OCI-LY7 (cell line): ENCODE results near the gene ARRDC3. TPM values are rescaled to one million over a fixed set of nuclear protein-coding genes. Genes with fewer than 3 reads are reported as not detected.

Experiments
- BruUV-seq: library from RNA; stranded (reverse); fragments of 400-500 nt; replicated peaks from 2 replicates; lab custom pipeline; 2021; lab: Mats Ljungman, UMichigan
- CTCF ChIA-PET: fragments of 300-600 bp; sonication (Branson Sonifier 250); formaldehyde crosslinking; loops from one replicate; lab custom pipeline; 2022; ENCODE audit warnings: antibody characterized with exemption; ENCODE audit not compliant: unreplicated experiment; lab: Charles Lee
- POLR2A ChIA-PET: fragments of 300-600 bp; sonication (Branson Sonifier 250); formaldehyde crosslinking; loops from one replicate; lab custom pipeline; 2022; ENCODE audit warnings: antibody characterized with exemption; lab: Charles Lee
- DNase-seq: peaks from one replicate; pipeline ENCODE4 v3.0.0-alpha.2; 2015; ENCODE audit warnings: low spot score
- H2AFZ ChIP-seq: fragments of 200-600 bp; sonication (generic), shearing (Covaris generic); 2 replicates; pipeline ENCODE4 v1.6.1; 2014; ENCODE audit warnings: mild to moderate bottlenecking, antibody characterized with exemption, low read length, moderate library complexity
- H3K27ac ChIP-seq: fragments of 200-600 bp; sonication (generic); 2 replicates; pipeline ENCODE4 v1.5.1; 2014; ENCODE audit warnings: mixed run types, low read depth, mild to moderate bottlenecking, moderate library complexity, low read length, inconsistent platforms; ENCODE audit not compliant: poor library complexity, severe bottlenecking
- H3K36me3 ChIP-seq: fragments of 200-600 bp; sonication (generic); 2 replicates; pipeline ENCODE4 v1.6.1; 2014; ENCODE audit warnings: mild to moderate bottlenecking, antibody characterized with exemption, low read length, moderate library complexity, mixed read lengths; ENCODE audit not compliant: insufficient read depth
- H3K4me1 ChIP-seq: fragments of 200-600 bp; sonication (generic); 2 replicates; pipeline ENCODE4 v1.5.1; 2014; ENCODE audit warnings: mild to moderate bottlenecking, low read length; ENCODE audit not compliant: insufficient read depth, poor library complexity, severe bottlenecking
- H3K4me2 ChIP-seq: fragments of 200-600 bp; sonication (generic); 2 replicates; pipeline ENCODE4 v1.6.1; 2014; ENCODE audit warnings: mild to moderate bottlenecking, low read length
- H3K4me3 ChIP-seq: fragments of 200-600 bp; sonication (generic); 2 replicates; pipeline ENCODE4 v1.5.1; 2014; ENCODE audit warnings: mild to moderate bottlenecking, low read depth, low read length; ENCODE audit not compliant: poor library complexity, severe bottlenecking
- H3K79me2 ChIP-seq: fragments of 200-600 bp; sonication (generic); 2 replicates; pipeline ENCODE4 v1.6.1; 2016; ENCODE audit warnings: low read depth, mild to moderate bottlenecking, low read length, moderate library complexity, mixed read lengths; ENCODE audit not compliant: insufficient read depth
- H3K9me2 ChIP-seq: fragments of 200-600 bp; sonication (generic); 2 replicates; pipeline ENCODE4 v1.6.1; 2016; ENCODE audit warnings: mild to moderate bottlenecking, low read length, mixed read lengths; ENCODE audit not compliant: insufficient read depth
- H3K9me3 ChIP-seq: fragments of 200-600 bp; sonication (generic); 2 replicates; pipeline ENCODE4 v1.6.1; 2014; ENCODE audit warnings: mild to moderate bottlenecking, mixed run types, low read length, mixed read lengths
- H4K20me1 ChIP-seq: fragments of 200-600 bp; sonication (generic); 2 replicates; pipeline ENCODE4 v1.6.1; 2014; ENCODE audit warnings: mild to moderate bottlenecking, antibody characterized with exemption, low read length, moderate library complexity, mixed read lengths; ENCODE audit not compliant: insufficient read depth
- EZH2phosphoT487 ChIP-seq: fragments of 200-600 bp; sonication (generic); IDR thresholded peaks from 2 replicates; pipeline ENCODE4 v1.6.1; 2018; ENCODE audit warnings: low read depth, borderline replicate concordance, mild to moderate bottlenecking, mixed run types, antibody characterized with exemption, low read length, moderate library complexity, mixed read lengths
- intact Hi-C: fragments of 100-400 bp; cut with micrococcal nuclease; formaldehyde crosslinking; loops from one replicate; pipeline ENCODE4 v1.10.0; 2022; ENCODE audit not compliant: unreplicated experiment
- total RNA-seq, 2 experiments: library from RNA; depleted of rRNA in 1 of 2; stranded (reverse); fragments of >200 nt in 1 of 2; shearing (Covaris generic) in 1 of 2; gene quantifications; 2 replicates each; pipeline ENCODE4 v1.2.3, GENCODE V29; 2014 to 2022
- TF ChIP-seq, protein P1 (sequence below): fragments of 200-600 bp; sonication (generic); conservative IDR thresholded peaks from 2 replicates; pipeline ENCODE4 v1.5.1; 2014; ENCODE audit warnings: mild to moderate bottlenecking, antibody characterized with exemption, low read length, moderate library complexity, mixed read lengths

The ARRDC3 gene
- total RNA-seq, 2 experiments from 2014 or later: 30.0 to 30.6 TPM

GRCh38 chr5:91332267-91333045 lies 50.7 kb downstream of the ARRDC3 start:
- H4K20me1 ChIP-seq: no peaks in the 10 kb centered on the region
- H3K9me2 ChIP-seq: no peaks in the 10 kb centered on the region
- no peaks in the 10 kb centered on the region for H3K9me3 ChIP-seq
- no peak overlapping the region for H3K4me2 ChIP-seq
- H3K4me1 ChIP-seq: no peaks in the 10 kb centered on the region
- no peaks in the 10 kb centered on the region for H3K36me3 ChIP-seq
- intact Hi-C loops: no loop called here
- no peak overlapping the region for H3K27ac ChIP-seq
- no peak overlapping the region for H2AFZ ChIP-seq
- no peak overlapping the region for H3K4me3 ChIP-seq
- TF ChIP-seq, protein P1, sequence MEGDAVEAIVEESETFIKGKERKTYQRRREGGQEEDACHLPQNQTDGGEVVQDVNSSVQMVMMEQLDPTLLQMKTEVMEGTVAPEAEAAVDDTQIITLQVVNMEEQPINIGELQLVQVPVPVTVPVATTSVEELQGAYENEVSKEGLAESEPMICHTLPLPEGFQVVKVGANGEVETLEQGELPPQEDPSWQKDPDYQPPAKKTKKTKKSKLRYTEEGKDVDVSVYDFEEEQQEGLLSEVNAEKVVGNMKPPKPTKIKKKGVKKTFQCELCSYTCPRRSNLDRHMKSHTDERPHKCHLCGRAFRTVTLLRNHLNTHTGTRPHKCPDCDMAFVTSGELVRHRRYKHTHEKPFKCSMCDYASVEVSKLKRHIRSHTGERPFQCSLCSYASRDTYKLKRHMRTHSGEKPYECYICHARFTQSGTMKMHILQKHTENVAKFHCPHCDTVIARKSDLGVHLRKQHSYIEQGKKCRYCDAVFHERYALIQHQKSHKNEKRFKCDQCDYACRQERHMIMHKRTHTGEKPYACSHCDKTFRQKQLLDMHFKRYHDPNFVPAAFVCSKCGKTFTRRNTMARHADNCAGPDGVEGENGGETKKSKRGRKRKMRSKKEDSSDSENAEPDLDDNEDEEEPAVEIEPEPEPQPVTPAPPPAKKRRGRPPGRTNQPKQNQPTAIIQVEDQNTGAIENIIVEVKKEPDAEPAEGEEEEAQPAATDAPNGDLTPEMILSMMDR: no peak
- no peak for TF ChIP-seq EZH2phosphoT487
- ChIA-PET CTCF (no interaction called here), POLR2A (interaction anchor here (0.6 to 1.4 kb wide), 4 partner anchors 18 to 109 kb away, joined by 3 to 7 read pairs (median 5); no protein-coding TSS in a partner anchor)
- DNase-seq: no peak
- no TSS peak for BruUV-seq
- no peaks in the 10 kb centered on the region for H3K79me2 ChIP-seq

DNA sequence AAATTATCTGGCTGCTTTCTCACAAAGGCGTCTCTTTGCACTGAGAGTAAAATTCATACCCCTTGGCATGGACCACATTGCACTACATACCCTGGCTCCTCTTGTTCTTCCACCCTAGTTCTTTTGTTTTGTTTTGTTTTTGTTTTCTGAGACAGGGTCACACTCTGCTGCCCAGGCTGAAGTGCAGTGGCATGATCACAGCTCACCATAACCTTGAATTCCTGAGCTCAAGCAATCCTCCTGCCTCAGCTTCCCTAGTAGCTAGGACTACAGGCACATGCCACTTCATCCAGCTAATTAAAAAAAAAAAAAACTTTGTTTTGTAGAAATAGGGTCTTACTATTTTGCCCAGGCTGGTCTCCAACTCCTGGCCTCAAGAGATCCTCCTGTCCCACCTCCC lies 51.4 kb downstream of the ARRDC3 start:
- BruUV-seq: no TSS peak
- POLR2A ChIA-PET: interaction anchor here (0.7 to 1.4 kb wide), 3 partner anchors 18 to 108 kb away, joined by 3 to 7 read pairs (median 4); no protein-coding TSS in a partner anchor
- intact Hi-C loops: no loop called here

More for the DNA sequence above, 51.4 kb downstream of the ARRDC3 start:
- no peak for DNase-seq
- no peaks in the 10 kb centered on the region for H4K20me1 ChIP-seq
- no peaks in the 10 kb centered on the region for H3K4me1 ChIP-seq
- CTCF ChIA-PET: no interaction called here
- TF ChIP-seq EZH2phosphoT487: no peak
- TF ChIP-seq, protein P1: no peak
- H3K79me2 ChIP-seq: no peaks in the 10 kb centered on the region
- no peak overlapping the region for H3K27ac ChIP-seq
- H3K9me2 ChIP-seq: no peaks in the 10 kb centered on the region
- H3K9me3 ChIP-seq: no peaks in the 10 kb centered on the region
- no peak overlapping the region for H2AFZ ChIP-seq
- no peaks in the 10 kb centered on the region for H3K36me3 ChIP-seq
- no peak overlapping the region for H3K4me2 ChIP-seq
- H3K4me3 ChIP-seq: no peak overlapping the region
